AG04449 (cell line): Measurements from ENCODE around the gene NSMF.

Experiments used
- CTCF ChIA-PET: fragments of 350-600 bp; formaldehyde crosslinking; extraction: SDS; loops from one replicate; lab custom pipeline; 2021; ENCODE audit warnings: antibody characterized with exemption; lab: Yijun Ruan, JAX
- POLR2A ChIA-PET: fragments of 400-600, 350-600 bp; formaldehyde crosslinking; extraction: SDS; loops from one replicate; lab custom pipeline; 2020; ENCODE audit warnings: antibody characterized with exemption, inconsistent platforms; lab: Yijun Ruan, JAX
- DNase-seq: peaks from one replicate; pipeline ENCODE4 v3.0.0-alpha.2; 2010; ENCODE audit warnings: low read depth, low spot score
- H3K4me3 ChIP-seq: 2 replicates; pipeline ENCODE4 v1.5.1; 2011; ENCODE audit warnings: low read depth, mild to moderate bottlenecking, control low read depth, low read length
- TF ChIP-seq, protein P1 (sequence below): IDR thresholded peaks from one replicate; pipeline ENCODE4 v1.5.1; 2011; ENCODE audit warnings: mild to moderate bottlenecking, moderate library complexity, low read length, control low read depth, inconsistent platforms; ENCODE audit not compliant: insufficient read depth; ENCODE audit errors: missing control alignments

NSMF gene

DNA sequence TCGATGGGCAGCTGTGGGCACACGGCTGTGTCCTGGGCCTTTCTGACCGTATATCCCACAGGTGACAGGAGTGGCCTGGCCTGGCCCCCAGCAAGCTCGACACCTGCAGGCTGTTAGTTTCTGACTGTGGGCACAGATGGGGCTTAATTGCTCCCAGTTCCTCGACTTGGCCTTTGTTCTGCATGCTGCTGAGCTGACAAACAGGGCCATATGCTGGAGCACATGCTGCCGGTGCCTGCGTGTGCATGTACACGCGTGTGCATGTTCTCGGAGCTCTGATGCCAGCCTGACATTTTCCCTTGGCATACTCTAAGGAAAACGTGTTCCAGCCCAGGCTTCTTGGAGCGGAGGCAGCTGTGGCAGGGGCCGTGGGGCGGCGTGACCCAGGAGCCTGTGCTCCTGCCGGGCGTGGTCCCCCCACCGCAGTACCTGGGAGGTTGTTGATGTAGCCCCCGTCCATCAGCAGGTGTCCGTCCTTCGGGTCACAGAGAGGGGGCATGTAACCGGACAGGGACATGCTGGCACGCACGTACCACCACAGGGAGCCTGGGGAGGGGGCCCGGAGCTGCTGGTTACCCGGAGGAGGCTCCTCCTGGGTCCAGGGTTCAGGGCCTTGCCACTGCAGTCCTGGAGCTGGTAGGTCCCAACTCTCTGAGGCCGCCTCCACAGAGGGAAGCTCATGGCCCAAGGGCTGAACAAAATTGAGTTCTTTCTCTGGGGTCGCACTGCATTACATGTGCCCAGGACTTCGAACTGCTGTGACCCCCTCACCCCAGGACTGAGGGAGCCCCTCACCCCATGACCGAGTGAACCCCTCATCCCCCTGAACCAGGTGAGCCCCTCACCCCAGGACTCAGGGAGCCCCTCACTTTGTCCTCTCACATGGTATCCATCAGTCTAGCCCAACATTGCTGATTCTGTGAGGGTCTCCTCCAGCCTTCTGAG, 4.1 kb upstream of the NSMF start:
- DNase-seq, result no peak
- POLR2A ChIA-PET, result no interaction called here
- TF ChIP-seq, protein P1, sequence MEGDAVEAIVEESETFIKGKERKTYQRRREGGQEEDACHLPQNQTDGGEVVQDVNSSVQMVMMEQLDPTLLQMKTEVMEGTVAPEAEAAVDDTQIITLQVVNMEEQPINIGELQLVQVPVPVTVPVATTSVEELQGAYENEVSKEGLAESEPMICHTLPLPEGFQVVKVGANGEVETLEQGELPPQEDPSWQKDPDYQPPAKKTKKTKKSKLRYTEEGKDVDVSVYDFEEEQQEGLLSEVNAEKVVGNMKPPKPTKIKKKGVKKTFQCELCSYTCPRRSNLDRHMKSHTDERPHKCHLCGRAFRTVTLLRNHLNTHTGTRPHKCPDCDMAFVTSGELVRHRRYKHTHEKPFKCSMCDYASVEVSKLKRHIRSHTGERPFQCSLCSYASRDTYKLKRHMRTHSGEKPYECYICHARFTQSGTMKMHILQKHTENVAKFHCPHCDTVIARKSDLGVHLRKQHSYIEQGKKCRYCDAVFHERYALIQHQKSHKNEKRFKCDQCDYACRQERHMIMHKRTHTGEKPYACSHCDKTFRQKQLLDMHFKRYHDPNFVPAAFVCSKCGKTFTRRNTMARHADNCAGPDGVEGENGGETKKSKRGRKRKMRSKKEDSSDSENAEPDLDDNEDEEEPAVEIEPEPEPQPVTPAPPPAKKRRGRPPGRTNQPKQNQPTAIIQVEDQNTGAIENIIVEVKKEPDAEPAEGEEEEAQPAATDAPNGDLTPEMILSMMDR, result no peak
- CTCF ChIA-PET, result no interaction called here
- H3K4me3 ChIP-seq, result no peak overlapping the region

DNA sequence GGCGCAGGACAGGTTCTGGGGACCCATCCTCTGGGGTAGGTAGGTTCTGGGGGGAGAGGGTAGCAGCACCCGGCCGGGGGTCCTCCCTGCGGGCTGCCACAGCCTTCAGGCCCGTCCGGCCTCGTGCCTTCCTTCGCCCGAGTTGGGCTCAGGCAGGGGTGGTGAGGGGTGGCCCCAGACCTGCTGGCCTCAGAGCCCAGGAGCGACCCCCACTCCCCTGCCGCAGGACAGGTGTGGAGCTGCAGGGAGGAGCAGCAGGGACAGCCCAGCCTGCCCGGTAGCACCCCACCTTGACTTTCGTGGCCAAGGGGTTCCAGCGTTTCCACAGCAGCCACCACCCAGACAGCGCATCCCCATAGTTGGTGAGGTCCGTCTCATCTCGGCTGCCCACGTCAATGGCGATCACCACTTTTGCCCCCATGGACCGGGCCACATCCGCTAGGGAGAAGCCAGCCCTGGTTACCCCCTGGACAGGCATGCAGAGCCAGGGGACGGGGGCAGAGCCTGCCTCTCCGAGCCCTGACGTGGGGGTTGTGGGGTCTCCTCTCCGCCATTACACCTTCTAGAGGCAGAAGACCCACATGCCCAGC, 3.4 kb upstream of the NSMF start:
- CTCF ChIA-PET, result no interaction called here
- no peak for DNase-seq
- TF ChIP-seq, protein P1, result no peak
- no peak overlapping the region for H3K4me3 ChIP-seq
- POLR2A ChIA-PET, result no interaction called here

DNA sequence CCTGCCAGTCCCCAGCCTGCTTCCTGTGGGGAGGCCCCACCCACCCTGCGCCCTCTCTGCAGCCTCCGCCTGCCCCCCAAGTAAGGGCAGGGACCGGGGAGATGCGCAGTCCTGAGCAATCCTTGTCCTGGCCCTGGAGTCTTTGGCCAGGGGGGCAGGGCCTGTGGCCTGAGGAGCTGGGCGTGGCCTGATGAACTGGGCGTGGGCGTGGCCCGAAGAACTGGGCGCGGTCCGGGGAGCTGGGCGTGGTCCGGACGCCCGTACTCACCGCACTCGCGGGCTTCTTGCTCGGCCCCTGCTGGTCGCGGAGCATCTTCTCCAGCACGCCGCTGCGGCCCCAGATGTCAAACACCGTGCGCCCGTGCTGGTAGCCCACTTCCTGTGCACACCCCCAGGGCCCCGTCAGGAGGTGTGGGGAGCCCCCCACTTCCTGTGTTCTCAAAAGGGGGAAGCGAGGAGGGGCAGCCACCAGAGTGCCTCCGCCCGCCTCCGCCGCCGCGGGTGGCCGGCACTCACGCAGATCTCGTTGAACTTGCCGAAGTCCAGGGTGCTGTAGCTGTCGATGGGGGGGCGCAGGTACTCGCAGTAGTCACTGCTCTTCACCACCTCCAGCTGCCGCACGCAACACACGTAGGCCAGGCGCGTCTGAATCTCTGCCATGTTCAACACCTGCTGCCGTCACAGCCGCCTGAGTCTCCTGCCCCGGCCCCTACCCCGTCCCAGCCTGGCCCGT, 2.7 kb upstream of the NSMF start:
- ChIA-PET POLR2A (no interaction called here), CTCF (no interaction called here)
- no peak overlapping the region for H3K4me3 ChIP-seq
- no peak for DNase-seq
- TF ChIP-seq, protein P1, result no peak

DNA sequence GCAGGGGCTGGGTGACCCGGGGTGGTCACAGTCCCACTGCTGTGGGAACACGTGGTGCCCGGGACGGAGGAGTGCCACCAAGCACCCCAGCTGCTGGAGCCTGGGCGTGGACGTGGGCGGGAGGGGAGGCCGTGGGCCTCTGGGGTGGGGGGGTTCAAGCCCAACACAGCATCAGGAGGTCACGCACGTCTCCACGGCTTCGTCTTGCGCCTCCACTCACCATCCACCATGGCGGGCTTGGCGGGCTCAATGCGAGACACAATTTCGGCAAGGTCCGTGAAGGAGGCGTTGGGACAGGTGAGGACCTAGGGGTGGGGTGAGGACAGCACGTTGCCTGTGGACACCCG, 2.2 kb upstream of the NSMF start:
- no peak overlapping the region for H3K4me3 ChIP-seq
- ChIA-PET POLR2A (no interaction called here), CTCF (no interaction called here)
- DNase-seq, result no peak
- TF ChIP-seq, protein P1, result no peak

DNA sequence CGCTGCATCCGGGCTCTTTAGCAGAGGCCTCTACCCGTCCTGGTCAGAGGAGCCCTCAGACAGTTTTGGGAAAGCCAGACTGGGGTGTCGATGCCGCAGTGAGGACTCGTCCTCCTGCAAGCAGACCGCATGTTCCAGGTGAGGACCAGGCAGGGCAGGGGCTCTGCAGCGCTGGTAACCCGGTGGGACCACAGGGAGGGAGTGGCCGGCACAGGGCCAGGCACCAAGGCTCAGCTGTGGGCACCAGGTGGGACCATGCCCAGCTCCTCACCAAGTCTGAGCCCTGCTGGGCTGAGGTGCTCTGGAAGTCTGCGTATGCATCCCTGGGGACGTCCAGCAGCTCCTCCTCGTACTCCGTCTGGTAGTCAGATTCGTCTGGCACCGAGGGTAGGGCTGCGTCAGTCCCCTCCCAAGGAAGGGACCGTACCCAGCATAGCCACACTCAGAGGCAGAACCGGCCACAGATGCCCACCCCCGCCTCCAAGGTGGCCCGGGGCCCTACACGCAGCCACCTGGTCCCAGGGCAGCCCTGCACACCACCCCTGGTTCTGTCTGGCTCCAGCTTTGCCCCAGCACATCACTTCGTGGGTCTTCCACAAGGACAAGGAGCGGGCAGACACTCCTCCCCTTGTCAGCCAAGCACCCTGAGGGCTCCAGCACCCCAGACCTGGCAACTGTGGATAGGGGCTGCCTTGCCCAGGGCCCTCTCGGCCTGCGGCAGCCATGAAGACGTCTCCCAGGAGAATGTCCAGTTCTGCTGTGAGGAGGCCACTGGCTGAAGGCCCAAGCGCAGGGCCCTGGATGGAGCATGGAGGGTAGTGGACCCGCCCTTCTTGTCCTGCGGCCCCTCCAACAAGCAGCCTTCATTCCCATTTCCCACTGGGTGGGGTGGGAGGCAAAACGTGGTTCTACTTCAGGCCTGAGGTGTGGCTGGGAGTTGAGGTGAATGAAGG, 1.5 kb upstream of the NSMF start:
- POLR2A ChIA-PET, result interaction anchor here (1.5 kb wide), 1 partner anchor 15 kb away, joined by 4 read pairs; no protein-coding TSS in a partner anchor

More for the DNA sequence above, 1.5 kb upstream of the NSMF start:
- CTCF ChIA-PET, result no interaction called here
- H3K4me3 ChIP-seq, result no peak overlapping the region
- TF ChIP-seq, protein P1, result no peak
- no peak for DNase-seq
